ENCODE data around the gene IL2RG.

IL2RG gene

GRCh38 chrX:71107762-71108360, 3.5 kb downstream of the IL2RG start:
- DNase-seq (ENCODE audit: low read depth) = no peak

- no peak for DNase-seq (ENCODE audit: low read depth)
Observed at GRCh38 chrX:71107245-71107644, 4.1 kb downstream of the IL2RG start.

GRCh38 chrX:71106427-71106826, 5.0 kb downstream of the IL2RG start, which contains the start of gene CXorf65:
Gene CXorf65 (minus strand): TSS chrX:71106740. CDS start chrX:71106556, 184 bp downstream.
- no peak for DNase-seq (ENCODE audit: low read depth)

- no peak for DNase-seq (ENCODE audit: low read depth)
Observed at GRCh38 chrX:71105628-71106027, 5.7 kb downstream of the IL2RG start.

- peak; percentile 10 for DNase-seq (ENCODE audit: low read depth)
Observed at GRCh38 chrX:71103110-71103983, 8.0 kb downstream of the IL2RG start.

- no peak for DNase-seq (ENCODE audit: low read depth)
Observed at GRCh38 chrX:71102292-71102691, 9.1 kb downstream of the IL2RG start.

GRCh38 chrX:71100581-71101505, 10.5 kb downstream of the IL2RG start:
- no peak for DNase-seq (ENCODE audit: low read depth)

- no peak for DNase-seq (ENCODE audit: low read depth)
Observed at GRCh38 chrX:71099736-71100135, 11.6 kb downstream of the IL2RG start.

- no peak for DNase-seq (ENCODE audit: low read depth)
Observed at GRCh38 chrX:71098951-71099506, 12.3 kb downstream of the IL2RG start.

- peak; percentile 56 for DNase-seq (ENCODE audit: low read depth)
Observed at GRCh38 chrX:71098302-71098701, 13.1 kb downstream of the IL2RG start.

GRCh38 chrX:71096760-71097032, 14.7 kb downstream of the IL2RG start:
- DNase-seq (ENCODE audit: low read depth) = no peak

- DNase-seq (ENCODE audit: low read depth) = peak; percentile 54
Observed at GRCh38 chrX:71095981-71096759, 15.2 kb downstream of the IL2RG start.

- peak; percentile 86 for DNase-seq (ENCODE audit: low read depth)
Observed at GRCh38 chrX:71095555-71095980, 15.8 kb downstream of the IL2RG start, which contains the start of gene FOXO4. Gene FOXO4 (plus strand): TSS chrX:71095851. CDS start chrX:71096529, 678 bp downstream.

- no peak for DNase-seq (ENCODE audit: low read depth)
Observed at GRCh38 chrX:71095033-71095432, 16.3 kb downstream of the IL2RG start.

- no peak for DNase-seq (ENCODE audit: low read depth)
Observed at GRCh38 chrX:71091263-71091662, 20.1 kb downstream of the IL2RG start.

GRCh38 chrX:71085900-71086299, 25.5 kb downstream of the IL2RG start:
- DNase-seq (ENCODE audit: low read depth) = no peak

- no peak for DNase-seq (ENCODE audit: low read depth)
Observed at GRCh38 chrX:71082822-71083221, 28.6 kb downstream of the IL2RG start.

- no peak for DNase-seq (ENCODE audit: low read depth)
Observed at GRCh38 chrX:71082124-71082647, 29.2 kb downstream of the IL2RG start.

GRCh38 chrX:71081330-71082123, 29.9 kb downstream of the IL2RG start:
- peak; percentile 15 for DNase-seq (ENCODE audit: low read depth)

GRCh38 chrX:71070531-71070930, 40.8 kb downstream of the IL2RG start:
- DNase-seq (ENCODE audit: low read depth) = no peak
